HG02642 (cell line): ENCODE measurements around the gene GAS6.
"Not testable (repeated sequence)": the region's sequence is repeated elsewhere in the genome, so short reads cannot be mapped to it uniquely, and the experiment has no call there.

Experiments used
- ATAC-seq: cut with Tn5 transposase; IDR thresholded peaks from one replicate; pipeline ENCODE4 v1.9.1; 2021; ENCODE audit warnings: mild to moderate bottlenecking; ENCODE audit not compliant: unreplicated experiment, poor library complexity

The GAS6 gene

GRCh38 chr13:113874579-113875428 is 10.9 kb upstream of the GAS6 start:
- ATAC-seq: no peak

GRCh38 chr13:113874177-113874576 is 10.3 kb upstream of the GAS6 start:
- no peak for ATAC-seq

GRCh38 chr13:113869263-113869662 is 5.4 kb upstream of the GAS6 start:
- no peak for ATAC-seq

- ATAC-seq: not testable (repeated sequence)
These were observed 4.0 kb upstream of the GAS6 start for GRCh38 chr13:113867913-113868312.

GRCh38 chr13:113865427-113865826 is 1.6 kb upstream of the GAS6 start:
- ATAC-seq: no peak

GRCh38 chr13:113864273-113864890 is 506 bp upstream of the GAS6 start:
- ATAC-seq: no peak

GRCh38 chr13:113862931-113863523 is 849 bp downstream of the GAS6 start:
- peak; percentile 40 for ATAC-seq

GRCh38 chr13:113862191-113862930 is 1.5 kb downstream of the GAS6 start:
- no peak for ATAC-seq

- ATAC-seq: no peak
These were observed 2.3 kb downstream of the GAS6 start for GRCh38 chr13:113861433-113862030.

GRCh38 chr13:113860665-113861432 is 3.0 kb downstream of the GAS6 start:
- no peak for ATAC-seq

GRCh38 chr13:113860051-113860664 is 3.7 kb downstream of the GAS6 start:
- ATAC-seq: no peak

- no peak for ATAC-seq
These were observed 4.4 kb downstream of the GAS6 start for GRCh38 chr13:113859311-113860050.

GRCh38 chr13:113857531-113858195 is 6.2 kb downstream of the GAS6 start:
- no peak for ATAC-seq

- no peak for ATAC-seq
These were observed 7.2 kb downstream of the GAS6 start for GRCh38 chr13:113856716-113857065.

- no peak for ATAC-seq
These were observed 7.8 kb downstream of the GAS6 start for GRCh38 chr13:113855931-113856715.

GRCh38 chr13:113855012-113855921 is 8.6 kb downstream of the GAS6 start:
- ATAC-seq: no peak
